K562 (cell line): ENCODE data around the gene WDR45.

Experiments used
- CHD1 ChIP-seq: fragments of 200-600 bp; sonication (generic); IDR thresholded peaks from one replicate; pipeline ENCODE4 v1.6.1; 2012; ENCODE audit warnings: mild to moderate bottlenecking, moderate library complexity, low read length, inconsistent platforms
- ETV6 ChIP-seq, 3 experiments: fragments of 150-350 bp in 1 of 3; sonication (generic) in 1 of 3; formaldehyde crosslinking in 1 of 3; IDR thresholded peaks; 2 replicates each; pipeline versions ENCODE4 v1.6.1 to v1.8.0; 2014 to 2022; ENCODE audit warnings: borderline replicate concordance in 2 of 3, low read depth in 2 of 3, antibody characterized with exemption in 1 of 3, low read length in 1 of 3, mild to moderate bottlenecking in 1 of 3, missing genetic modification reagents in 1 of 3
- POLR2A ChIP-seq: fragments of 450-650 bp; conservative IDR thresholded peaks from 2 replicates; pipeline ENCODE4 v1.6.1; 2016
- RFX1 ChIP-seq: fragments of 450-650 bp; IDR thresholded peaks from 2 replicates; pipeline ENCODE4 v1.6.1; 2016; ENCODE audit warnings: mild to moderate bottlenecking, moderate library complexity
- TF ChIP-seq, protein P1 (sequence below), 2 experiments: fragments of 450-650 bp in 1 of 2; sonication (generic) in 1 of 2; formaldehyde crosslinking in 1 of 2; IDR thresholded peaks; 2 replicates each; pipeline versions ENCODE4 v1.7.1 to v1.9.0; 2016 to 2022; ENCODE audit warnings: inconsistent platforms in 1 of 2, mild to moderate bottlenecking in 1 of 2, missing genetic modification reagents in 1 of 2

DNA sequence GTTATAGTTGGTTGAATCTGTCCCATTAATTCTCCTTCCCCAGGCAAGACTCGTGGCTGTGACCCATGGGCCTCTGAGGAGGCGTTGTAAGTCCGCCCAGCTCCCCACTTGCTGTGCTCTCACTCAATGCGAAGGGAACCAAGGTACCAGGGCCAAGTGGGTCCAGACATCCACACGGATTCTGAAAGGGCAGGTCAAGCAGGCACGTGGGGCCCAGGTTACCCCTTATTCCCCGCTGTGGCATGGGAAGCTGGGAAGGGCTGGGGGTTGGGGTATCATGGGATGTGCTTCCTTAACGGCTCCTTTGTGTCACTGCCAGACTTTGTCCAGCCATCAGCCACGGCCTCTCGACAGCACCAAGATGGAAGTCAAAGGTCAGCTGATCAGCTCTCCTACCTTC is 17.8 kb downstream of the WDR45 start:
- TF ChIP-seq POLR2A (no peak), CHD1 (no peak), RFX1 (no peak), ETV6 (IDR thresholded peaks at IDR 0.05; ENCODE audit: borderline replicate concordance in 1 of 2, low read depth in 2 of 2, low read length in 1 of 2) (no peak), ETV6 (CRISPR knock-in tag; IDR thresholded peaks at IDR 0.05; ENCODE audit: borderline replicate concordance) (no peak)
- TF ChIP-seq, protein P1, sequence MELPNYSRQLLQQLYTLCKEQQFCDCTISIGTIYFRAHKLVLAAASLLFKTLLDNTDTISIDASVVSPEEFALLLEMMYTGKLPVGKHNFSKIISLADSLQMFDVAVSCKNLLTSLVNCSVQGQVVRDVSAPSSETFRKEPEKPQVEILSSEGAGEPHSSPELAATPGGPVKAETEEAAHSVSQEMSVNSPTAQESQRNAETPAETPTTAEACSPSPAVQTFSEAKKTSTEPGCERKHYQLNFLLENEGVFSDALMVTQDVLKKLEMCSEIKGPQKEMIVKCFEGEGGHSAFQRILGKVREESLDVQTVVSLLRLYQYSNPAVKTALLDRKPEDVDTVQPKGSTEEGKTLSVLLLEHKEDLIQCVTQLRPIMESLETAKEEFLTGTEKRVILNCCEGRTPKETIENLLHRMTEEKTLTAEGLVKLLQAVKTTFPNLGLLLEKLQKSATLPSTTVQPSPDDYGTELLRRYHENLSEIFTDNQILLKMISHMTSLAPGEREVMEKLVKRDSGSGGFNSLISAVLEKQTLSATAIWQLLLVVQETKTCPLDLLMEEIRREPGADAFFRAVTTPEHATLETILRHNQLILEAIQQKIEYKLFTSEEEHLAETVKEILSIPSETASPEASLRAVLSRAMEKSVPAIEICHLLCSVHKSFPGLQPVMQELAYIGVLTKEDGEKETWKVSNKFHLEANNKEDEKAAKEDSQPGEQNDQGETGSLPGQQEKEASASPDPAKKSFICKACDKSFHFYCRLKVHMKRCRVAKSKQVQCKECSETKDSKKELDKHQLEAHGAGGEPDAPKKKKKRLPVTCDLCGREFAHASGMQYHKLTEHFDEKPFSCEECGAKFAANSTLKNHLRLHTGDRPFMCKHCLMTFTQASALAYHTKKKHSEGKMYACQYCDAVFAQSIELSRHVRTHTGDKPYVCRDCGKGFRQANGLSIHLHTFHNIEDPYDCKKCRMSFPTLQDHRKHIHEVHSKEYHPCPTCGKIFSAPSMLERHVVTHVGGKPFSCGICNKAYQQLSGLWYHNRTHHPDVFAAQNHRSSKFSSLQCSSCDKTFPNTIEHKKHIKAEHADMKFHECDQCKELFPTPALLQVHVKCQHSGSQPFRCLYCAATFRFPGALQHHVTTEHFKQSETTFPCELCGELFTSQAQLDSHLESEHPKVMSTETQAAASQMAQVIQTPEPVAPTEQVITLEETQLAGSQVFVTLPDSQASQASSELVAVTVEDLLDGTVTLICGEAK (IDR thresholded peaks at IDR 0.05), result no peak
- TF ChIP-seq, protein P1 (CRISPR knock-in tag; IDR thresholded peaks at IDR 0.05), result no peak
